HG03095 (cell line): ENCODE results near the gene DMWD.
"Not testable (repeated sequence)": the region's sequence is repeated elsewhere in the genome, so short reads cannot be mapped to it uniquely, and the experiment has no call there.

Source experiments
- ATAC-seq: cut with Tn5 transposase; IDR thresholded peaks from one replicate; pipeline ENCODE4 v1.9.1; 2021; ENCODE audit warnings: moderate library complexity; ENCODE audit not compliant: unreplicated experiment

Gene DMWD

DNA sequence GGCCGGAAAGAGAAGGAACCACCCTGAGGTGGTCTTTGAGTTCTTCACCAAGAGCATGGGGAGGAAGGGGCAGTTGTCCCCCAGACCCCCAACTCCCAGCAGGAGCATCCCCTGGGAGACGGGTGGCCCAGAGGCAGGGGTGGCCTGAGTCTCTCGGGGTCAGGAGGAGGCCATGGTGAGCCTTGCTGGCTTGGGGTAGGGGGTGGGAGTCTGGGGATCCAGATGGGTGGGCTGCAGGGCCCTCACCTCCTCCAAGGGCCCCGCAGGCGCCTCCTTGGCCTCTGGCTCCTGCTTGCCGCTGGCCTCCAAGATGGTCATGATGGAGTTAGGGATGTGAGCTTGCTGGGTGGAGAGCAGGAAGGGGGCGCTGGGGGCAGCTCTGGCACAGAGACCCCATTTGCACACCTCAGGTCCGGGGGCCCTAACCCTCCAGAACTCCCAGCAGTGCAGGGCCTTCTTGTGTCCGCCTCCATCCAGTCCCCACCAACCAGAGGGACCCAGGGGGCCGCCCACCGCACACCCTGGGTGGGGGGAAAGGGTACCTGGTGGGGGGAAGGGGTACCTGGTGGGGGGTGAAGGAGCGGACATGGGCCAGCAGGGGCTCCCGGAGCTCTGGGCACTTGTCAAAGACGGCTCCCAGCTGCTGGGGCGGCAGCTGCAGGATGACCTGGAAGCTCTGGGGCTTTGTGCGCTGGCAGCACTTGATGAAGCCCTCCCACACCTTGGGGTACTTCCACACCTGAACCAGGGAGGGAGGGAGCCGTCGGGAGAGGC, 23.8 kb upstream of the DMWD start:
- ATAC-seq = no peak

GRCh38 chr19:45815481-45816216, 23.0 kb upstream of the DMWD start:
- no peak for ATAC-seq

- no peak for ATAC-seq
These were observed 22.3 kb upstream of the DMWD start, which contains the start of gene RSPH6A for GRCh38 chr19:45814851-45815480. TSS of gene RSPH6A (minus strand) at chr19:45815308. CDS start at chr19:45815176, 132 bp downstream.

GRCh38 chr19:45814166-45814780, 21.6 kb upstream of the DMWD start:
- no peak for ATAC-seq

DNA sequence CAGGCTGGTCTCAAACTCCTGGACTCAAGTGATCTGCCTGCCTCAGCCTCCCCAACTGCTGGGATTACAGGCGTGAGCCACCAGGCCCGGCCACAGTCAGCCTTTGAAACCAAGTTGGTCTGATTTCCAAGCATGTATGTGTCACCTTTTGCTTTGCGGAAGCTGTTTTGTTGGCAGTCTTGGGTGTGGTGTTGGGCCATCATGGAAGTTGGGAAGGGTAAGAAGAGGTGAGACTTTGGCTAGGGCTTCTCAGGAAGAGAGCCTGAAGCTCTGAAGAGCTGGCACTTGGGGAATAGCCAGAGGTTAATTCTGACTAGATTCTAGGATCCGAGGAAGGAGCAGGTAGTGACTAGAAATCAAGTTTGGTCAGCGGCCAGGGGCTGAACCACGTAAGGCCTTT, 19.7 kb upstream of the DMWD start:
- no peak for ATAC-seq

GRCh38 chr19:45809643-45810159, 17.1 kb upstream of the DMWD start:
- no peak for ATAC-seq

GRCh38 chr19:45805719-45806118, 13.1 kb upstream of the DMWD start:
- ATAC-seq = no peak

DNA sequence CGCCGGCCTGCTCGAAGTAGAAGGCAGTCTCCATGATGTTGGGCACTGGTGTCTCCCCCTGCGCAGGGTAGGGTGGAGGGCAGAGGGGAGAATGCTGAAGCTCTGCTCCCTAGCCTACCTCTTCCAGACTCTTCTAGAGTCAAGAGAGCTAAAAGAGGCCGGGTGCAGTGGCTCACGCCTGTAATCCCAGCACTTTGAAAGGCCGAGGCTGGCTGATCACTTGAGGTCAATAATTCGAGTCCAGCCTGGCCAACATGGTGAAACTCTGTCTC, 12.2 kb upstream of the DMWD start:
- no peak for ATAC-seq

DNA sequence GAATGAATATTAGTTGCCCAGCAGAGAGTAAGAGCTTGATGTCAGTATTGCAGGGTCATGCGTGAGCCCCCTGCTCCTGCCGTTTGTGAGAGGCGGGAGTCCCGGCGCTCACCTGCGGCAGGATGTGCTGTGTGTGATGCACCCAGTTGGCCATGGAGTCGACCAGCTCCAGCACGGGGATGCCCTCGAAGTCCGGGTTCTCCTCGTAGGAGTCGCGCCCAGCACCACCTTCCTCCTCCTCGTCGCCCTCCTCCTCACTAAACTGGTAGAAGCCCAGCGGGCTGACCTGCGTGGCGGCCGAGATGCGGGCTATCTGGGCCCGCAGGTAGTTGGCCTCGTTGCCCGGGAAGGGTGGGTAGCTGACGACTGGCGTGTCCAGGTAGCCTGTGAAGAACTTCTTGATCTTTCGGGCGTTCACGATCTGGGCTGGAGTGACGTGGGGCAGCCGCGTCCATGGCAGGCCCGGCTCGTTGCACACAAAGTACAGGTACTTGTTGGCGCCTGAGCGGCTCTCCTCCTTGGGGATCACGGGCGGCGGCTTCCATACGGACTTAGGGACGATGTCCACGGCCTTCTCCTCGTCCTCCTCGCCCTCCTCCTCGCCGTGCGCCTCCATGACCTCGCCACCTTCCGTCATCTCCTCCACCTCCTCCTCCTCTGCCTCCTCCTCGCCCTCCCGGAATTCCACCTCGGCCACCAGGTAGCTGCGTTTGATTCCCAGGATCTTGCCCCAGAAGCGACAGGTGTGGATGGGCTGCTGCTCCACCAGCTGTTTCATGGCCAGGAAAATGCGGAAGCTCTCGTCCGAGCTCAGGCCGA, 11.7 kb upstream of the DMWD start:
- ATAC-seq = no peak

DNA sequence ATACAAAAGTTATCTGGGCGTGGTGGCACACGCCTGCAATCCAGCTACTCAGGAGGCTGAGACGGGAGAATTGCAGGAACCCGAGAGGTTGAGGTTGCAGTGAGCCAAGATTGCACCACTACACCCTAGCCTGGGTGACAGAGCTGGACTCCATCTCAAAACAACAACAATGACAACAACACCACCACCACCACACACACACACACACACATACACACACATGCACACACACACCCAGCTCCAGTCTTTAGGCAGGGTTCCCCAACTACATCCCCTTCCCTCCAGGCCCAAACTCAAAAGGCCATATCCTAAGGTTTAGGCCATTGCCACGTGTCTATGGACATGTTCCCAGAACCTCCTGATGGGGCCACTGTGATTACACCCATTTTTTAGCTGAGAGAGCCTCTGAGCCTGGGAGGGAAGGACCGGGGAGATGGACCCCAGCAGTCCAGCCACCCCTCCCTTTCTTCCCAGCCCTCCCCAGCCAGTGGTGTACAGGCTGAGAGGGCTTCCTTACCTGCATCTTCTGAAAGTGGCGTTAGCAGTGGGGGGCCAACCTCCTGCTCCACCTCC, 9.0 kb upstream of the DMWD start:
- ATAC-seq = no peak

GRCh38 chr19:45800070-45800553, 7.5 kb upstream of the DMWD start:
- no peak for ATAC-seq

GRCh38 chr19:45799541-45799940, 6.9 kb upstream of the DMWD start:
- not testable (repeated sequence) for ATAC-seq

DNA sequence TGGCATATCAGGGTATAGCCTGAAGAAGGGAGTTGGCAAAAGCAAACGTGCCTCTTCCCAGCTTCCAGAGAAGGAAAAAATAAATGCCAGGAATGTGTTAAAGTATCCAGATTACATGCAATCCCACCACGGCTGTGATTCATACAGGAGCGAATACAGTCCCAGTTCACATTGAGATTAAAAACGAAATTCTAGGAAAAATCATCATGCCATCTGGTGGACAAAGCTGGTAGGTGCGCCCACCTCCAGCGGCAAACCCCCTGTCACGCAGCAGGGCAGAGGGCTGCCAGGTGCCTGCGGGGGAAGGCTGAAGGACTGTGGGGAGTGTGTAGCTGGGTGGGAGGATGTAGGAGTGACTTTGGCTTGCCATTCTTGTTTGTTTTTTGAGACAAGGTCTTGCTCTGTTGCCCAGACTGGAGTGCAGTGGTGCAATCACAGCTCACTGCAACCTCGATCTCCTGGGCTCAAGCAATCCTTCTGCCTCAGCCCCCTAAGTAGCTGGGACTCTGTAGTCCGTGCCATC, 6.4 kb upstream of the DMWD start:
- no peak for ATAC-seq

DNA sequence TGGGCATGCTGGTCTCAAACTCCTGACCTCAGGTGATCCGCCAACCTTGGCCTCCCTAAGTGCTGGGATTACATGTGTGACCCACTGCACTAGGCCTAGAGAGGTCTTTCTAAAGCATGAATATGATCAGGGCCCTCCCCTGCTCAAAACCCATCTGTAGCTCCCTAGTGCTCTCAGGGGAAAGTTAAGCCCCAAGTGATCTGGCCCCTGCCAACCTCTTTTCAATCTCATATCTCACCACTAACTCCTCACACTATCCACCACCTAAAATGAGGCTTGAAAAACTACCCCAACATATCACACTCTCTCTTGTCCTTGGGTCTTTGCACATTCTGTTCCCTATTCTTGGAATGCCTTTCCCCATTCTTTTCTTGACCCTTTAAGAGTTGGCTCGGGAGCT, 2.0 kb upstream of the DMWD start:
- ATAC-seq = no peak

- ATAC-seq = no peak
These were observed 1.2 kb upstream of the DMWD start for GRCh38 chr19:45793876-45794275.

- no peak for ATAC-seq
These were observed 526 bp upstream of the DMWD start for GRCh38 chr19:45793178-45793564.

DNA sequence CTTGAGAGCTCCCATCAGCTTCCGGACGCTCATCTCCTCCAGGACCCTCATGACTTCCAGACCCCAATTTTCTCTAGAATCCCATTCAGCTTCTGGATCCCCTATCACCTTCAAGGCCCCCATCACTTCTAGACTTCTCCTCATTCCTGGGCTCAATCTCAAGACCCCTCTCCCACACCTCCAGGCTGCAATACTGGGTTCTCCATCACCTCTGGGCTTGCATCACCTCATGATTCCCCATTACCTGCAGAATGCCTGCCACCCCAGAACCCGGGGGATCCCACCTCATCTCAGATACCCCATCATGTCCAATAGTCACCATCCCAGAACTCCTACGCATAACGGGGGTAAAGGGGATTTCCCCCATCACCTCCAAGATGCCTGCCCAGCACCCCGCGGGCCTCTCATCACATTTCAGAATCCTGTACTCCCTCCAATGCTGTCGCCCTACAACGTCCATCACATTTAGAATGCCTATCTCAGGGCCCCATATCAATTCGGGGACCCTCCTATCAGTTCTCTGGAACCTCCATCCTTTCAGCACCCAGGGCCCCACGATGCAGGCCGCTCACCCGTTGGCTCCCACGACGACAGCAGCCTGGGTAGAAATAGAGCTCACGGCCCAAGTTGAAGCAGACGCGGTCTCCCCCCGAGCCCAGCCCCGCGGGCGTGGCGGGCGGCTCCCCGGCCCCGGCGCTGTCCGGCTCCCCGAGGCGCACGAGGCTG, 738 bp downstream of the DMWD start:
- ATAC-seq = peak; percentile 19

DNA sequence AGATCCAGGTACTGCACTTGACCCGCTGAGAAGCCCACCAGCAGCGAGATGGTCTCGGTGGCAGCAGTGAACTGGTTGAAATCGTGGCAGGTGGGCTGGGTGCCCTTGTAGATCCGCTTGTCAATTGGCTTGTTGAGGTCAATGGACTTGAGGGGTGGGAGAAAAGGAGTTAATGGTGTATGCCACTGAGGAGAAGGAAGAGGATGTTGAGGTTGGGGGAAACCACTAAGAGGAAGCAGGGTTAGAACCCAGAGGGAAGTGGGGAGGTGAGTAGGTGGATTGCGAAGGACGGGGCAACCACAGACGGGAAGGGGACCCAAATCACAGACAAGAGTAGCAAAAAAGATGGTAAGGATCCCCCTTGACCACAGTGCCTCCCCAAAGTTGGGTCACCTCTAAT, 1.7 kb downstream of the DMWD start:
- no peak for ATAC-seq
